GM20000 (cell line): Measurements from ENCODE around the gene SWT1.

ENCODE experiments used
- DNase-seq: peaks from one replicate; pipeline ENCODE4 v3.0.0; 2012; ENCODE audit warnings: low spot score
- TF ChIP-seq, protein P1 (sequence below): IDR thresholded peaks from 2 replicates; pipeline ENCODE4 v1.5.1; 2012; ENCODE audit warnings: mild to moderate bottlenecking, control low read depth; ENCODE audit errors: extremely low read depth, missing control alignments

The SWT1 gene

DNA sequence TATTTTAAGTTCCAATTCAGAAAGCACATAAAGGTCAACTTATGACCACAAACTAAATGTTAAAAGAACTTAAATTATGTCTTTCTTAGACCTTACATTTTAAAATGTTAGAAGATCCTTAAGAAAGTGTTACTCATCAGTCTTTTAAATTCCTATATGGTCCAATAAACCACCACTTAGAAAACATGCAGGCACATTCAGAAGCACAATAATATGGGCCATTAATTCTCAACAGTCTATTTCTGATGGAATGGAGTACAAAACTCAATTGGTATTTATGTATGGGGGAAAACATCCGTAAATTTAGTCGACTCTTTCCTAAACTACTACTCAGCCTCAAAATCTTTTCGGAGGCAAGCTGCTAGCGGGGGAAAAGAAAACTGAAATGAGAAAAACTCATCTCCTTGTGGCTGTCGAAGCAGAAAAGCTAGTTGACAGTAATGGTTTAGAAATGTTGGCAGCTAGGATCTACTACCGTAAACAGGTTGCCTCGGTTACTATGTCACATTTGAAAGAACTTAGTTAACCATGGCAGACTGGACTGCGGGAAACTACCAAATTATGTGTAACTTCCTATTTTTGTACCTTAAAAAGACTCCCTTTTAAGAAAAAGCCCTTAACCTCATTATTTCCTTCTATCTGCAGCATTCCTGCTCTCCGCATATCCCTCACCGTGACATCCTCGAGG is 1.2 kb upstream of the SWT1 start:
- peak; percentile 23 for DNase-seq
- TF ChIP-seq, protein P1, sequence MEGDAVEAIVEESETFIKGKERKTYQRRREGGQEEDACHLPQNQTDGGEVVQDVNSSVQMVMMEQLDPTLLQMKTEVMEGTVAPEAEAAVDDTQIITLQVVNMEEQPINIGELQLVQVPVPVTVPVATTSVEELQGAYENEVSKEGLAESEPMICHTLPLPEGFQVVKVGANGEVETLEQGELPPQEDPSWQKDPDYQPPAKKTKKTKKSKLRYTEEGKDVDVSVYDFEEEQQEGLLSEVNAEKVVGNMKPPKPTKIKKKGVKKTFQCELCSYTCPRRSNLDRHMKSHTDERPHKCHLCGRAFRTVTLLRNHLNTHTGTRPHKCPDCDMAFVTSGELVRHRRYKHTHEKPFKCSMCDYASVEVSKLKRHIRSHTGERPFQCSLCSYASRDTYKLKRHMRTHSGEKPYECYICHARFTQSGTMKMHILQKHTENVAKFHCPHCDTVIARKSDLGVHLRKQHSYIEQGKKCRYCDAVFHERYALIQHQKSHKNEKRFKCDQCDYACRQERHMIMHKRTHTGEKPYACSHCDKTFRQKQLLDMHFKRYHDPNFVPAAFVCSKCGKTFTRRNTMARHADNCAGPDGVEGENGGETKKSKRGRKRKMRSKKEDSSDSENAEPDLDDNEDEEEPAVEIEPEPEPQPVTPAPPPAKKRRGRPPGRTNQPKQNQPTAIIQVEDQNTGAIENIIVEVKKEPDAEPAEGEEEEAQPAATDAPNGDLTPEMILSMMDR = no peak

DNA sequence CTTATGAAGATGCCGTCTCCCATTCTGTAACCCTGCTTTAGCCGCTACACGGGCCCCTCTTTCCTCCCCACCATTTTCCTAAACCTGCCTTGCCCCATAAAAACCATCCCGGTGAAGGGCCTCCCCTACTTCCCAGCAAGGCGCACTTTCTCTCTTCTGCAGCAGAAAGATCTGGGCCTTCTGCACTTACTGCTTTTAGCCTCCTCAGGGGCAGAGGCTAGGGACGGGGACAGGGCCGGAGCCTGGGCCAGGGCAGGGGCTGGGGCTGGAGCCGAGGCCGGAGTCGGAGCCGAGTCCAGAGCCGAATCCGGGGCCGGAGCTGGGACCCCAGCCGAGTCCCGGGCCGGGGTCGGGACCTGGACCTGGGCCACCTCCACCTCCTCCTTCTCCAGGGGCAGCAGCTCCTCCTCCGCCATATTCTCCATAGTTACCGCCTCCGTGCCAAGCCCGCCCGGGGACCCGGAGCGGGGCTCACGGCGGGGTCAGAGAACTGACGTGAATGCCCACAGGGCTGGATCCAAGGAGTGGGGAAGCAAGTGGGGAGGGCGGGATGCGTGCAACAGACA is 596 bp upstream of the SWT1 start:
- TF ChIP-seq, protein P1 = no peak
- DNase-seq = no peak

DNA sequence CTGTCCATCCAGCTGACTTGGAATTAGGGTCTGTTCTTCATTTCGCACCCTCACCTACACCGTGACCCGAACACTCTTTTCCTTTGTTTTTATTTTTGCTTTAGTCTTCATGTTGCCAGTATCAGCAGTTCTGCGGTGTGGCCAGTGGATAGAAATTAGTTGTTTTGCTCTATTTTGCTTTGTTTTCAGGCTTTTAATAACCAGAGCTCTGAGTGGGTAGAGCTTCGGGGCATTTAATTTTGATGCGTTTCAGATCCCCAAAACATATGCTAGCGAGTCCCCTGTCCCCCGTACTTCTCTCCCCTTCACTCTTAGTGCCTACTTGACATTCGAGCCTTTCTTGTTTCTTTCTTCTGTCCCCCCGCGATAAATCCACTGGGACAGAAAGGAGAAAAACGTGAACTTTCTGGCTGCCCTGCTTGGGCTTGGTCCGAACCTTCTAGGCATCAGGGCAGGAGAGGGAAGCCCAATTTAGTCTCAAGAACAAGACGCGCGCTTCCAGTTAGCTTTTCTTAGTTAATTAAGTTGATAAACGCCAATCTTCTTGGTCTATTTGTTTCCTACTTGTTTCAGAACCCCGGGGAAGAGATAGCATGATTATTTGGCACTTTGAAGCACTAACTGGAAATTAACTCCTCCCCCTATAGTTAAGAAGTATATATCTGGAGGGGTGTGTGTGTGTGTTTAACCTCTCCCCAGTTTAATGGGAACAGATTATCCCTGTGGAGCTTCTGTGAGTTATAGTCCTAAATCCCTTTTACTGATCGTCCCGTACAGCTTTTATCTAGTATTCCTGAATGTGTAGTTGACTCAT is 839 bp downstream of the SWT1 start:
- TF ChIP-seq, protein P1 = no peak
- DNase-seq = peak; percentile 6

DNA sequence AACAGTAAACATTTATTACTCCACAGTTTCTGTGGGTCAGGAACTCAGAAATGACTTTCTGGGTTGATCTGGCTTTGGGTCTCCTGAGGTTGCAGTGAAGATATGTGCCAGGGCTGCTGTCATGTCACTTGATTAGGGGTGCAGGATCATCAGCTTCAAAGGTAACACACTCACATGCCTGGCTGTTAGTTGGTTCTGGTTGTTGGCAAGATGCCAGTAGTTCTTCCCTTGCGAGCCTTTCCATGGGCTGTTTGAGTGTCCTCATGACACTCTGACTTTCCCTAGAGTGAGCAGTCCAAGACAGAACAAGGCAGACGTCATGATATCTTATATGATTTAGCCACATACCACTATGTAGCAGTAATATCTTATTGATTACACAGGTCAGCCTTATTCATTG is 1.8 kb downstream of the SWT1 start:
- no peak for DNase-seq
- TF ChIP-seq, protein P1 = no peak

DNA sequence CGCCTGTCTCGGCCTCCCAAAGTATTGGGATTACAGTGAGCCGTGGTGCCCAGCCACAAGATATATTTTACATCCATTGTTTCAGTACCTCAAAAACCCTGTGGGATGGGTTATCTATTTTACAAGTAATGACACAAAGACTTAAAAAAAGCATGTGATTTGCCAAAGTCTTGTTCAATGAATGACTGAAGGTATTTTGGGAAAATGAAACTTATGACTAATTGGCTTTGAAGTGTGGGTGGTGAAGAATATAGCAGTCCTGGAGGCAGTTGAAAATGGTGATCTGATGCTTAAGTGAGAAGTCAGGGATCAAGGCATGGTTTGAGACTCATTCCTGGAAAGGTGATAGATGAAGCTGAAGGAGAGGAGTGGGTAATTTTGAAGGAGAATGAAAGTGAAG is 3.0 kb downstream of the SWT1 start:
- peak; percentile 14 for DNase-seq
- TF ChIP-seq, protein P1 = no peak

DNA sequence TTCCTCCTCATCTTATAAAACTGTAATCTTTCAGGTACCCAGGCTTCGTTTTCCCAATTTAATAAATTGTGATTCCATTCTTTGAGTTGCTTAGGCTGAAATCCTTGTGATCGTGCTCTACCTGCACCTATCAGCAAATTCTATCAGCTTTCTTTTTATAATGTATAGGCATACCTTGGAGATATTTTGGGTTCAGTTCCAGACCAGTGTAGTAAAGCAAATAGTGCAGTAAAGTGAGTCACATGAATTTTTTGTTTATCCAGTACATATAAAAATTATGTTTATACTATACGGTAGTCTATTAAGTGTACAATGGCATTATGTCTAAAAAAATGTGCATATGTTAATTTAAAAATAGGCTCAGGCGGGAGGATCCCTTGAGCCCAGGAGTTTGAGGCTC is 5.5 kb downstream of the SWT1 start:
- DNase-seq = no peak
- TF ChIP-seq, protein P1 = no peak

DNA sequence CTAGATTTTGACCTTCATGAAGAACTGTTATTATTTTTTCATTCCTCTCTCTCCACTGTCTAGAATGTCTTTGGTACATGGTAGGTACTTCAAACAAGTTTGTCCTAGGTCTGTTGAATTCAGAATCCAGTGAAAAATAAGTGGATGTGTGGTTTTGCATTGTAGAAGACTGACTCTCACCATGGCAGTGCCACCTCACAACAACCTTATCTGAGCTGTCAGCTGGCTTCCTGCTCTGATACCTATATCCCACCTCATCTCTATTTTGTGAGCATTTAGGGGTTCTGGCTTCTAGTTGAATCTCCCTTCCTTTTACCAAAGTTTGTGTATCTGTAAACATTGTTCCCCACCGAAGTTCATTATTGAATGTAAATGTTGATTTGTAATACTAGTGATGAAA is 9.1 kb downstream of the SWT1 start:
- no peak for DNase-seq
- TF ChIP-seq, protein P1 = no peak
